ENCODE data around the gene PGRMC2. TPM values are rescaled to one million over a fixed set of nuclear protein-coding genes. Genes with fewer than 3 reads are reported as not detected.

Gene PGRMC2
- total and polyA plus RNA-seq, 2 of the 4 experiments (the other 2 are of a cell fraction): 13.4 to 40.7 TPM

GRCh38 chr4:128255906-128256305, 31.7 kb downstream of the PGRMC2 start:
- Histone ChIP-seq H3K4me2 (ENCODE audit: low read depth, low read length) (no peak overlapping the region), H3K36me3 (ENCODE audit: control insufficient read depth, insufficient read depth, low read length) (no peaks in the 10 kb centered on the region), H3K4me1 (ENCODE audit: control insufficient read depth, insufficient read depth, low read length) (no peaks in the 10 kb centered on the region), H4K5ac (ENCODE audit: low read depth, low read length) (no peak overlapping the region), H3K27ac (ENCODE audit: insufficient read depth, low read length) (no peak overlapping the region), H2AFZ (replicated peaks; ENCODE audit: low read length, poor library complexity) (no peak overlapping the region), H3K9ac (ENCODE audit: low read depth, low read length) (no peak overlapping the region), H2BK5ac (ENCODE audit: low read depth, low read length, poor library complexity, severe bottlenecking) (no peak overlapping the region), H3K9me3 (ENCODE audit: control insufficient read depth, insufficient read depth, low read length) (0 out of 2 replicates have a peak, but pooled peaks cover 3% of the 10 kb centered on the region), H4K91ac (ENCODE audit: insufficient read depth, low read depth, low read length) (no peak overlapping the region), H3K18ac (ENCODE audit: low read depth, low read length) (no peak overlapping the region), H3K27me3 (ENCODE audit: control insufficient read depth, insufficient read depth, low read length) (no peaks in the 10 kb centered on the region), H2AK5ac (ENCODE audit: low read depth, low read length) (no peak overlapping the region), H3K14ac (replicated peaks; ENCODE audit: low read depth, low read length) (no peak overlapping the region), H3K9me1 (ENCODE audit: insufficient read depth, low read length) (no peaks in the 10 kb centered on the region), H3K23ac (ENCODE audit: low read depth, low read length) (no peak overlapping the region), H2BK15ac (ENCODE audit: low read depth, low read length) (no peak overlapping the region), H2BK20ac (ENCODE audit: low read depth, low read length) (peak overlapping the region; percentile 34; the same call in 1 of the 2 replicates), H2AK9ac (replicated peaks; ENCODE audit: low read depth, low read length, poor library complexity) (no peak overlapping the region), H3K4ac (ENCODE audit: low read depth, low read length) (no peak overlapping the region), H4K8ac (ENCODE audit: low read depth in 2 of 2, low read length in 2 of 2) (no peak overlapping the region), H3K4me3 (ENCODE audit: insufficient read depth, low read depth, low read length) (no peak overlapping the region), H4K20me1 (ENCODE audit: insufficient read depth, low read length) (no peaks in the 10 kb centered on the region), H3K56ac (ENCODE audit: extremely low read depth, insufficient read depth, low read length) (no peak overlapping the region), H2BK120ac (ENCODE audit: low read depth, low read length) (no peak overlapping the region), H3K79me1 (ENCODE audit: low read depth in 1 of 2, low read length in 2 of 2) (no peaks in the 10 kb centered on the region)
- ATAC-seq (ENCODE audit: low read depth) (no peak), DNase-seq (no peak)
- TF ChIP-seq BHLHE40 (IDR thresholded peaks at IDR 0.05; ENCODE audit: low read depth, low read length) (no peak), CHD1 (IDR thresholded peaks at IDR 0.05; ENCODE audit: low read depth, low read length) (no peak)
- no TSS peak for BruUV-seq (replicated peaks)
- POLR2A ChIA-PET (ENCODE audit: unreplicated experiment): no interaction called here
- dilution Hi-C loops (cut with HindIII; ENCODE audit: low sequenced_read_pairs, unreplicated experiment): no loop called here
- CTCF ChIA-PET: no interaction called here
- WGBS, 2 experiments (ENCODE audit: extremely low coverage in 2 of 2, insufficient read length in 1 of 2): 83% methylated on average over 1 of the region's 3 CpGs; no CpG with 5 or more reads in 1 of the 2 experiments
- in situ Hi-C loops (cut with MboI; ENCODE audit: low sequenced_read_pairs): no loop called here
- intact Hi-C loops (cut with micrococcal nuclease): no loop called here

Measured in IMR-90 (cell line).